Common myeloid progenitor, CD34-positive (primary cell): ENCODE data around the gene EFCAB12.

Experiments
- CTCF ChIA-PET: fragments of 350-600 bp; sonication (Branson Sonifier 250); formaldehyde crosslinking; loops from one replicate; lab custom pipeline; 2021; ENCODE audit warnings: antibody characterized with exemption; lab: Charles Lee
- POLR2A ChIA-PET: fragments of 350-600 bp; sonication (Branson Sonifier 250); formaldehyde crosslinking; loops from one replicate; lab custom pipeline; 2021; ENCODE audit warnings: antibody characterized with exemption; lab: Charles Lee
- DNase-seq, 3 donors: peaks; one replicate each; pipeline versions ENCODE4 v3.0.0 to v3.0.0-alpha.2; 2013
- H3K27ac ChIP-seq, 2 experiments: 1 replicate in 1 of 2; 2 replicates in 1 of 2; pipeline ENCODE4 v1.7.0; 2013; ENCODE audit warnings: inconsistent platforms in 2 of 2, low read length in 2 of 2, mild to moderate bottlenecking in 2 of 2, low read depth in 1 of 2, moderate library complexity in 1 of 2; ENCODE audit not compliant: severe bottlenecking in 2 of 2, insufficient read depth in 1 of 2, poor library complexity in 1 of 2
- H3K27me3 ChIP-seq, 5 experiments: replicated peaks in 2 of 5; 1 replicate in 3 of 5; 2 replicates in 2 of 5; pipeline versions ENCODE4 v1.6.1 to v1.7.0; 2013; ENCODE audit warnings: low read length in 4 of 5, mild to moderate bottlenecking in 2 of 5, moderate library complexity in 2 of 5, inconsistent platforms in 1 of 5; ENCODE audit not compliant: insufficient read depth in 5 of 5, control insufficient read depth in 4 of 5
- H3K36me3 ChIP-seq, 4 experiments: 1 replicate in 2 of 4; 2 replicates in 2 of 4; pipeline versions ENCODE4 v1.6.1 to v1.7.0; 2013; ENCODE audit warnings: low read length in 3 of 4, control low read depth in 1 of 4, mild to moderate bottlenecking in 1 of 4; ENCODE audit not compliant: control insufficient read depth in 4 of 4, insufficient read depth in 4 of 4
- H3K4me1 ChIP-seq, 4 experiments: 1 replicate in 3 of 4; 2 replicates in 1 of 4; pipeline versions ENCODE4 v1.6.1 to v1.7.1; 2013; ENCODE audit warnings: low read length in 3 of 4, mild to moderate bottlenecking in 3 of 4, control low read depth in 1 of 4, inconsistent platforms in 1 of 4, moderate library complexity in 1 of 4; ENCODE audit not compliant: control insufficient read depth in 4 of 4, insufficient read depth in 4 of 4; ENCODE audit errors: control extremely low read depth in 1 of 4
- H3K4me3 ChIP-seq, 7 experiments: 1 replicate in 4 of 7; 2 replicates in 3 of 7; pipeline versions ENCODE4 v1.5.1 to v1.7.0; 2013; ENCODE audit warnings: mild to moderate bottlenecking in 7 of 7, low read length in 6 of 7, moderate library complexity in 6 of 7, inconsistent platforms in 2 of 7, low read depth in 2 of 7, control low read depth in 1 of 7; ENCODE audit not compliant: insufficient read depth in 4 of 7, control insufficient read depth in 1 of 7; ENCODE audit errors: extremely low read depth in 1 of 7
- H3K9me3 ChIP-seq, 5 experiments: 1 replicate in 4 of 5; 2 replicates in 1 of 5; pipeline versions ENCODE4 v1.6.1 to v1.7.1; 2013; ENCODE audit warnings: low read length in 4 of 5, mild to moderate bottlenecking in 2 of 5, inconsistent platforms in 1 of 5, low read depth in 1 of 5, moderate library complexity in 1 of 5; ENCODE audit not compliant: control insufficient read depth in 4 of 5, insufficient read depth in 2 of 5; ENCODE audit errors: control extremely low read depth in 1 of 5
- WGBS: methylation state at CpG from one replicate; pipeline ENCODE4 v1.1.5; 2013; ENCODE audit not compliant: insufficient coverage; 5-methylcytosine and 5-hydroxymethylcytosine counted together

EFCAB12 gene

GRCh38 chr3:129424185-129424841 is 4.1 kb downstream of the EFCAB12 start:
- peaks cover 0 to 8% (median 0%) of the 10 kb centered on the region in 5 experiments for H3K27me3 ChIP-seq
- WGBS: 87% methylated on average over 3 of the region's 4 CpGs
- DNase-seq: peak in 2 of 3 donors; percentile 48 to 62
- H3K36me3 ChIP-seq: peaks cover 0 to 3% (median 0%) of the 10 kb centered on the region in 4 experiments
- ChIA-PET POLR2A (interaction anchor here (0.7 kb wide), 1 partner anchor 229 kb away, joined by 3 read pairs; no protein-coding TSS in a partner anchor), CTCF (interaction anchor here (1.6 kb wide), 1 partner anchor 66 kb away, joined by 4 read pairs; no protein-coding TSS in a partner anchor)
- H3K27ac ChIP-seq: no peak overlapping the region
- peaks cover 4 to 32% (median 16%) of the 10 kb centered on the region in 4 experiments for H3K4me1 ChIP-seq
- peaks cover 0 to 3% (median 0%) of the 10 kb centered on the region in 5 experiments for H3K9me3 ChIP-seq
- H3K4me3 ChIP-seq: no peak overlapping the region

- DNase-seq: no peak
- H3K9me3 ChIP-seq: peaks cover 0 to 3% (median 0%) of the 10 kb centered on the region in 5 experiments
- no peak overlapping the region for H3K4me3 ChIP-seq
- no peak overlapping the region for H3K27ac ChIP-seq
- ChIA-PET CTCF (interaction anchor here (1.4 to 1.6 kb wide), 3 partner anchors 10 to 78 kb away, joined by 3 to 7 read pairs (median 4); no protein-coding TSS in a partner anchor), POLR2A (interaction anchor here (0.7 to 0.9 kb wide), 2 partner anchors 13 to 39 kb away, joined by 4 read pairs; no protein-coding TSS in a partner anchor)
- H3K4me1 ChIP-seq: peaks cover 3 to 23% (median 6%) of the 10 kb centered on the region in 4 experiments
- no peaks in the 10 kb centered on the region for H3K36me3 ChIP-seq
- peaks cover 0 to 7% (median 0%) of the 10 kb centered on the region in 5 experiments for H3K27me3 ChIP-seq
- 100% methylated on average over 1 of the region's 1 CpG for WGBS
Measured at GRCh38 chr3:129422897-129423296, 5.5 kb downstream of the EFCAB12 start.

- 100% methylated on average over 3 of the region's 6 CpGs for WGBS
- no peaks in the 10 kb centered on the region for H3K27me3 ChIP-seq
- ChIA-PET CTCF (interaction anchor here (1.4 to 1.6 kb wide), 4 partner anchors 10 to 77 kb away, joined by 3 to 7 read pairs (median 4); no protein-coding TSS in a partner anchor), POLR2A (no interaction called here)
- DNase-seq: no peak
- no peaks in the 10 kb centered on the region for H3K36me3 ChIP-seq
- no peak overlapping the region for H3K27ac ChIP-seq
- H3K4me1 ChIP-seq: peaks cover 0 to 16% (median 0%) of the 10 kb centered on the region in 4 experiments
- peaks cover 0 to 3% (median 0%) of the 10 kb centered on the region in 5 experiments for H3K9me3 ChIP-seq
- no peak overlapping the region for H3K4me3 ChIP-seq
Measured at GRCh38 chr3:129421988-129422745, 6.3 kb downstream of the EFCAB12 start.

GRCh38 chr3:129421236-129421883 is 7.1 kb downstream of the EFCAB12 start:
- POLR2A ChIA-PET: no interaction called here

GRCh38 chr3:129419476-129419875 is 9.0 kb downstream of the EFCAB12 start:
- CTCF ChIA-PET: interaction anchor here (0.7 to 1.0 kb wide), 2 partner anchors 15 to 19 kb away, joined by 3 read pairs; no protein-coding TSS in a partner anchor
- Histone ChIP-seq H3K4me1 (peaks cover 0 to 9% (median 0%) of the 10 kb centered on the region in 4 experiments), H3K9me3 (peaks cover 0 to 3% (median 0%) of the 10 kb centered on the region in 5 experiments), H3K27ac (no peak overlapping the region), H3K27me3 (no peaks in the 10 kb centered on the region), H3K4me3 (no peak overlapping the region), H3K36me3 (no peaks in the 10 kb centered on the region)
- POLR2A ChIA-PET: no interaction called here
- DNase-seq: no peak
- whole genome bisulfite sequencing: 93% methylated on average over 3 of the region's 4 CpGs

More at GRCh38 chr3:129421236-129421883, 7.1 kb downstream of the EFCAB12 start:
- no peaks in the 10 kb centered on the region for H3K36me3 ChIP-seq
- no peak for DNase-seq
- no peaks in the 10 kb centered on the region for H3K27me3 ChIP-seq
- CTCF ChIA-PET: interaction anchor here (1.4 kb wide), 1 partner anchor 14 kb away, joined by 3 read pairs; no protein-coding TSS in a partner anchor
- H3K4me1 ChIP-seq: peaks cover 0 to 15% (median 0%) of the 10 kb centered on the region in 4 experiments
- H3K9me3 ChIP-seq: peaks cover 0 to 3% (median 0%) of the 10 kb centered on the region in 5 experiments
- H3K27ac ChIP-seq: no peak overlapping the region
- WGBS: over 99% methylated on average over 11 of the region's 12 CpGs
- H3K4me3 ChIP-seq: no peak overlapping the region

- 100% methylated on average over 11 of the region's 14 CpGs for WGBS
- CTCF ChIA-PET: no interaction called here
- no peak overlapping the region for H3K27ac ChIP-seq
- DNase-seq: no peak
- H3K9me3 ChIP-seq: peaks cover 0 to 3% (median 0%) of the 10 kb centered on the region in 5 experiments
- no peaks in the 10 kb centered on the region for H3K27me3 ChIP-seq
- POLR2A ChIA-PET: no interaction called here
- no peaks in the 10 kb centered on the region for H3K4me1 ChIP-seq
- no peak overlapping the region for H3K4me3 ChIP-seq
- H3K36me3 ChIP-seq: no peaks in the 10 kb centered on the region
Measured at GRCh38 chr3:129418041-129418973, 10.1 kb downstream of the EFCAB12 start.
